HepG2 (cell line): Measurements from ENCODE around the gene MAOB. TPM values are rescaled to one million over a fixed set of nuclear protein-coding genes. Genes with fewer than 3 reads are reported as not detected.

Source experiments
- ATAC-seq: fragments of 200-7000 bp; cut with Tn5 transposase; 3 replicates; pipeline ENCODE4 v1.9.1; 2020; ENCODE audit warnings: mild to moderate bottlenecking, moderate library complexity
- BruUV-seq: library from RNA; stranded (reverse); fragments of 400-500 nt; replicated peaks from 2 replicates; lab custom pipeline; 2021; lab: Mats Ljungman, UMichigan
- CTCF ChIA-PET: fragments of 300-600 bp; formaldehyde crosslinking; extraction: SDS; loops from one replicate; lab custom pipeline; 2021; ENCODE audit warnings: low total read pairs, inconsistent platforms, low intra/inter-chr PET ratio; lab: Yijun Ruan, JAX
- POLR2A ChIA-PET: fragments of 350-600 bp; sonication (Branson Sonifier 250); formaldehyde crosslinking; loops from one replicate; lab custom pipeline; 2020; ENCODE audit warnings: antibody characterized with exemption, inconsistent platforms; lab: Yijun Ruan, JAX
- DNase-seq: peaks from one replicate; pipeline ENCODE4 v3.0.0-alpha.2; 2015; ENCODE audit warnings: low spot score
- FAIRE-seq: peaks from 3 replicates; lab custom pipeline; 2011; peaks lifted over from hg19 to GRCh38; lab: Jason Lieb, UNC
- H2AFZ ChIP-seq: one replicate; pipeline ENCODE4 v1.6.1; 2011; ENCODE audit warnings: low read length, inconsistent platforms
- H3K27ac ChIP-seq: fragments of 300-600 bp; 3 replicates; pipeline ENCODE4 v1.8.0; 2011; ENCODE audit warnings: mixed run types, mild to moderate bottlenecking, mixed read lengths, low read length, inconsistent platforms; ENCODE audit not compliant: insufficient read depth; ENCODE audit errors: extremely low read length
- H3K27me3 ChIP-seq, 2 experiments: fragments of 200-600 bp in 1 of 2; 2 replicates in 1 of 2; 3 replicates in 1 of 2; pipeline versions ENCODE4 v1.6.0 to v1.8.0; 2011; ENCODE audit warnings: low read length in 2 of 2, mild to moderate bottlenecking in 2 of 2, moderate library complexity in 2 of 2, inconsistent platforms in 1 of 2; ENCODE audit not compliant: insufficient read depth in 2 of 2, control insufficient read depth in 1 of 2
- H3K36me3 ChIP-seq, 2 experiments: fragments of 200-600 bp in 1 of 2; replicated peaks in 1 of 2; 2 replicates in 1 of 2; 3 replicates in 1 of 2; pipeline versions ENCODE4 v1.5.1 to v1.8.0; 2011; ENCODE audit warnings: low read length in 2 of 2, inconsistent platforms in 1 of 2; ENCODE audit not compliant: insufficient read depth in 2 of 2, control insufficient read depth in 1 of 2
- H3K4me1 ChIP-seq: 2 replicates; pipeline ENCODE4 v1.5.1; 2012; ENCODE audit warnings: low read length, inconsistent platforms; ENCODE audit not compliant: insufficient read depth
- H3K4me2 ChIP-seq: 2 replicates; pipeline ENCODE4 v1.6.0; 2011; ENCODE audit warnings: low read depth, low read length, inconsistent platforms
- H3K4me3 ChIP-seq, 3 experiments: fragments of 200-600 bp in 1 of 3; sonication (generic), shearing (Covaris generic) in 1 of 3; replicated peaks in 1 of 3; 2 replicates each; pipeline ENCODE4 v1.5.1; 2011 to 2016; ENCODE audit warnings: low read length in 3 of 3, inconsistent platforms in 2 of 3, low read depth in 2 of 3, mild to moderate bottlenecking in 2 of 3, control low read depth in 1 of 3, mixed read lengths in 1 of 3; ENCODE audit not compliant: insufficient read depth in 1 of 3
- H3K79me2 ChIP-seq: one replicate; pipeline ENCODE4 v1.6.1; 2011; ENCODE audit warnings: low read length, inconsistent platforms; ENCODE audit not compliant: insufficient read depth
- H3K9ac ChIP-seq: 2 replicates; pipeline ENCODE4 v1.6.0; 2011; ENCODE audit warnings: mild to moderate bottlenecking, low read depth, low read length, inconsistent platforms; ENCODE audit not compliant: insufficient read depth
- H3K9me3 ChIP-seq: 2 replicates; pipeline ENCODE4 v1.5.1; 2012; ENCODE audit warnings: mild to moderate bottlenecking, low read length
- H4K20me1 ChIP-seq: 2 replicates; pipeline ENCODE4 v1.6.0; 2011; ENCODE audit warnings: inconsistent platforms, mild to moderate bottlenecking, low read length, moderate library complexity; ENCODE audit not compliant: insufficient read depth
- CBX5 ChIP-seq: sonication (generic); formaldehyde crosslinking; IDR thresholded peaks from 2 replicates; pipeline ENCODE4 v1.4.0; 2020; ENCODE audit warnings: missing genetic modification reagents, borderline replicate concordance
- CTCF ChIP-seq: sonication (generic); formaldehyde crosslinking; IDR thresholded peaks from 2 replicates; pipeline ENCODE4 v1.5.0; 2020; ENCODE audit warnings: mild to moderate bottlenecking, missing genetic modification reagents, moderate library complexity
- GATAD2A ChIP-seq: IDR thresholded peaks from 2 replicates; pipeline ENCODE4 v1.6.1; 2016
- HHEX ChIP-seq: IDR thresholded peaks from 2 replicates; pipeline ENCODE4 v1.6.1; 2016; ENCODE audit warnings: control low read depth
- MNT ChIP-seq: fragments of 450-650 bp; IDR thresholded peaks from 2 replicates; pipeline ENCODE4 v1.6.1; 2016
- NR2F6 ChIP-seq, 2 experiments: IDR thresholded peaks; 2 replicates each; pipeline ENCODE4 v1.6.1; 2016; ENCODE audit warnings: antibody characterized with exemption in 1 of 2, mild to moderate bottlenecking in 1 of 2
- ZBTB21 ChIP-seq: sonication (generic); formaldehyde crosslinking; IDR thresholded peaks from 2 replicates; pipeline ENCODE4 v1.4.0; 2020; ENCODE audit warnings: missing genetic modification reagents
- ZNF281 ChIP-seq: sonication (generic); formaldehyde crosslinking; IDR thresholded peaks from 2 replicates; pipeline ENCODE4 v1.4.0; 2020; ENCODE audit warnings: missing genetic modification reagents, borderline replicate concordance
- ZNF335 ChIP-seq: sonication (generic); formaldehyde crosslinking; IDR thresholded peaks from 2 replicates; pipeline ENCODE4 v1.4.0; 2020; ENCODE audit warnings: missing genetic modification reagents
- ZNF546 ChIP-seq: sonication (generic); formaldehyde crosslinking; conservative IDR thresholded peaks from 2 replicates; pipeline ENCODE4 v1.8.1; 2023; ENCODE audit warnings: mild to moderate bottlenecking, missing genetic modification reagents
- ZNF614 ChIP-seq: IDR thresholded peaks from 2 replicates; pipeline ENCODE4 v1.6.1; 2018; ENCODE audit warnings: missing biosample characterization, missing genetic modification reagents, inconsistent platforms, borderline replicate concordance
- ZNF704 ChIP-seq: sonication (generic); formaldehyde crosslinking; IDR thresholded peaks from 2 replicates; pipeline ENCODE4 v1.8.1; 2023; ENCODE audit warnings: mild to moderate bottlenecking, inconsistent platforms, moderate library complexity, missing genetic modification reagents, borderline replicate concordance
- ZSCAN29 ChIP-seq: sonication (generic); formaldehyde crosslinking; conservative IDR thresholded peaks from 2 replicates; pipeline ENCODE4 v1.4.0; 2020; ENCODE audit warnings: mild to moderate bottlenecking, missing genetic modification reagents
- WGBS: methylation state at CpG from one replicate; pipeline ENCODE4 v1.1.6; 2017; ENCODE audit warnings: low lambda C conversion rate; 5-methylcytosine and 5-hydroxymethylcytosine counted together
- in situ Hi-C: cut with HindIII; loops from 2 replicates; pipeline ENCODE4 v1.10.0; 2017; ENCODE audit warnings: low pct_unique_long_range_greater_than_20kb; ENCODE audit not compliant: extremely low pct_ligation_motif_present
- intact Hi-C: fragments of 100-400 bp; cut with micrococcal nuclease; formaldehyde crosslinking; loops from one replicate; pipeline ENCODE4 v1.10.0; 2022; ENCODE audit not compliant: unreplicated experiment
- polyA plus RNA-seq, 8 experiments: library from polyadenylated mRNA; depleted of rRNA in 3 of 8; stranded (reverse) in 7 of 8; unstranded in 1 of 8; fragments of >200 nt; fragmentation: Illumina TruSeq in 4 of 8; extraction: Trizol in 4 of 8; gene quantifications; 2 replicates each; pipeline versions ENCODE4 v1.2.1 to v1.2.3, GENCODE V29; 2011 to 2016; ENCODE audit warnings: low read depth in 4 of 8, missing spikeins in 1 of 8, mixed read lengths in 1 of 8; ENCODE audit not compliant: insufficient read depth in 1 of 8
- total RNA-seq, 5 experiments: library from RNA; depleted of rRNA; stranded (reverse); fragments of >200 nt; fragmentation: Illumina TruSeq; extraction: Trizol; gene quantifications; 2 replicates each; pipeline ENCODE4 v1.2.3, GENCODE V29; 2016; ENCODE audit warnings: low read depth in 1 of 5

The MAOB gene
- total and polyA plus RNA-seq, 2 of the 13 experiments (the other 11 are each of a cell fraction or from before 2014, with no cell fraction given), result 11.0 to 19.0 TPM

- no peaks in the 10 kb centered on the region for H3K27me3 ChIP-seq
- H3K79me2 ChIP-seq, result no peaks in the 10 kb centered on the region
- no peak for TF ChIP-seq ZNF281 (CRISPR knock-in tag)
- no peak for TF ChIP-seq HHEX
- no peak for TF ChIP-seq MNT
- TF ChIP-seq ZNF546 (CRISPR knock-in tag), result no peak
- no peak for TF ChIP-seq NR2F6 (IDR thresholded peaks at IDR 0.05)
- TF ChIP-seq NR2F6 (CRISPR knock-in tag; IDR thresholded peaks at IDR 0.05), result no peak
- TF ChIP-seq CTCF (CRISPR knock-in tag), result no peak
- no peak for TF ChIP-seq ZSCAN29 (CRISPR knock-in tag)
- TF ChIP-seq ZNF614 (CRISPR knock-in tag), result no peak
- TF ChIP-seq ZBTB21 (CRISPR knock-in tag), result no peak
- TF ChIP-seq ZNF335 (CRISPR knock-in tag), result no peak
- no peak for TF ChIP-seq ZNF704
- TF ChIP-seq CBX5 (CRISPR knock-in tag), result no peak
- no peak for TF ChIP-seq GATAD2A (CRISPR knock-in tag)
- no peak overlapping the region for H3K4me3 ChIP-seq
- no peak overlapping the region; the same call in 1 of the 2 replicates for H3K4me2 ChIP-seq
- H3K4me1 ChIP-seq, result peaks cover 43% of the 10 kb centered on the region
- ChIA-PET CTCF (no interaction called here), POLR2A (interaction anchor here (1.7 kb wide), 1 partner anchor 14 kb away, joined by 7 read pairs; no protein-coding TSS in a partner anchor)
- no peaks in the 10 kb centered on the region for H3K36me3 ChIP-seq
- ATAC-seq (no peak), DNase-seq (no peak), FAIRE-seq (no peak)
- no peak overlapping the region for H3K9ac ChIP-seq
- 82% methylated on average over 1 of the region's 2 CpGs for WGBS
- no TSS peak for BruUV-seq
- in situ Hi-C loops, result no loop called here
- no peaks in the 10 kb centered on the region for H3K9me3 ChIP-seq
- no peak overlapping the region for H2AFZ ChIP-seq
- H4K20me1 ChIP-seq, result no peaks in the 10 kb centered on the region
- H3K27ac ChIP-seq, result no peak overlapping the region
- intact Hi-C loops, result no loop called here
Observed at GRCh38 chrX:43880425-43880824, 1.8 kb downstream of the MAOB start.
